Kidney epithelial cell (primary cell): ENCODE measurements around the gene KCNIP4. TPM values are rescaled to one million over a fixed set of nuclear protein-coding genes. Genes with fewer than 3 reads are reported as not detected.

Experiments
- DNase-seq: peaks from one replicate; pipeline ENCODE4 v3.0.0-alpha.2; 2010; ENCODE audit warnings: low read depth
- H3K27me3 ChIP-seq: 2 replicates; pipeline ENCODE4 v1.6.0; 2011; ENCODE audit warnings: low read length; ENCODE audit not compliant: control insufficient read depth, insufficient read depth
- H3K36me3 ChIP-seq: 2 replicates; pipeline ENCODE4 v1.5.1; 2011; ENCODE audit warnings: low read length; ENCODE audit not compliant: control insufficient read depth, insufficient read depth
- H3K4me3 ChIP-seq: 2 replicates; pipeline ENCODE4 v1.5.1; 2011; ENCODE audit warnings: low read depth, mild to moderate bottlenecking, control low read depth, low read length
- total RNA-seq: library from RNA; depleted of rRNA; stranded (reverse); fragments of >200 nt; gene quantifications from 2 replicates; pipeline ENCODE4 v1.2.3, GENCODE V29; 2015
- TF ChIP-seq, protein P1 (sequence below): IDR thresholded peaks from 2 replicates; pipeline ENCODE4 v1.5.1; 2011; ENCODE audit warnings: mild to moderate bottlenecking, moderate library complexity, low read length, control low read depth, inconsistent platforms; ENCODE audit not compliant: insufficient read depth, poor library complexity, severe bottlenecking

KCNIP4 gene
- total RNA-seq, 1 donor from 2014 or later, result 5.5 TPM

GRCh38 chr4:21716531-21716930 is 232.0 kb downstream of the KCNIP4 start:
- no peaks in the 10 kb centered on the region for H3K36me3 ChIP-seq
- H3K27me3 ChIP-seq, result no peaks in the 10 kb centered on the region
- TF ChIP-seq, protein P1, sequence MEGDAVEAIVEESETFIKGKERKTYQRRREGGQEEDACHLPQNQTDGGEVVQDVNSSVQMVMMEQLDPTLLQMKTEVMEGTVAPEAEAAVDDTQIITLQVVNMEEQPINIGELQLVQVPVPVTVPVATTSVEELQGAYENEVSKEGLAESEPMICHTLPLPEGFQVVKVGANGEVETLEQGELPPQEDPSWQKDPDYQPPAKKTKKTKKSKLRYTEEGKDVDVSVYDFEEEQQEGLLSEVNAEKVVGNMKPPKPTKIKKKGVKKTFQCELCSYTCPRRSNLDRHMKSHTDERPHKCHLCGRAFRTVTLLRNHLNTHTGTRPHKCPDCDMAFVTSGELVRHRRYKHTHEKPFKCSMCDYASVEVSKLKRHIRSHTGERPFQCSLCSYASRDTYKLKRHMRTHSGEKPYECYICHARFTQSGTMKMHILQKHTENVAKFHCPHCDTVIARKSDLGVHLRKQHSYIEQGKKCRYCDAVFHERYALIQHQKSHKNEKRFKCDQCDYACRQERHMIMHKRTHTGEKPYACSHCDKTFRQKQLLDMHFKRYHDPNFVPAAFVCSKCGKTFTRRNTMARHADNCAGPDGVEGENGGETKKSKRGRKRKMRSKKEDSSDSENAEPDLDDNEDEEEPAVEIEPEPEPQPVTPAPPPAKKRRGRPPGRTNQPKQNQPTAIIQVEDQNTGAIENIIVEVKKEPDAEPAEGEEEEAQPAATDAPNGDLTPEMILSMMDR, result no peak
- no peak for DNase-seq
- no peak overlapping the region for H3K4me3 ChIP-seq

- no peaks in the 10 kb centered on the region for H3K27me3 ChIP-seq
Measured at GRCh38 chr4:21710179-21710835, 238.3 kb downstream of the KCNIP4 start.

GRCh38 chr4:21709761-21710160 is 238.8 kb downstream of the KCNIP4 start:
- Histone ChIP-seq H3K36me3 (no peaks in the 10 kb centered on the region), H3K27me3 (no peaks in the 10 kb centered on the region), H3K4me3 (no peak overlapping the region)
- no peak for DNase-seq
- TF ChIP-seq, protein P1, result no peak

More at GRCh38 chr4:21710179-21710835, 238.3 kb downstream of the KCNIP4 start:
- no peak for DNase-seq
- TF ChIP-seq, protein P1, result no peak
- Histone ChIP-seq H3K36me3 (no peaks in the 10 kb centered on the region), H3K4me3 (no peak overlapping the region)

DNA sequence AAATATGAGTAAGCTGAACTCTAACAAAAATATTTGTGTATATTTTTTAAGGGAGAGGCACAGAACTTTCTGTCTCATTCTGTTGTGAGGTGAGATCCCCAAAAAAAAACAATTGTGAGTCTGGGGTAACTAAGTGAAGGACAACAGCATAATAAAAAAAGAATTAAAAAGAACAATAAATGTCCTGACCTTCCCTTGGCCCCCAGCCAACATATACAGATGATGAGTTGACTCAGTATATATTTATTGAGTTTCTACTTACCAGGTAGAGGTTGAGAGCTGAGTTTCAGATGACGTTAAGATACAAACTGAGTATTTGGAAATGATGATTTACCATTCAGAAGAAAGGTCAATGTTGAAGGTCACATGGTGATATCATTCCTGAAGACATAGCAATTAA is 239.5 kb downstream of the KCNIP4 start:
- Histone ChIP-seq H3K4me3 (no peak overlapping the region), H3K36me3 (no peaks in the 10 kb centered on the region), H3K27me3 (no peaks in the 10 kb centered on the region)
- DNase-seq, result no peak
- TF ChIP-seq, protein P1, result no peak

GRCh38 chr4:21699446-21699845 is 249.1 kb downstream of the KCNIP4 start:
- no peak for DNase-seq
- TF ChIP-seq, protein P1, result no peak
- Histone ChIP-seq H3K27me3 (no peaks in the 10 kb centered on the region), H3K4me3 (no peak overlapping the region), H3K36me3 (no peaks in the 10 kb centered on the region)

- DNase-seq, result peak; percentile 60
Measured at GRCh38 chr4:21697583-21697982, 251.0 kb downstream of the KCNIP4 start.

More at GRCh38 chr4:21697583-21697982, 251.0 kb downstream of the KCNIP4 start:
- no peaks in the 10 kb centered on the region for H3K36me3 ChIP-seq
- no peaks in the 10 kb centered on the region for H3K27me3 ChIP-seq
- TF ChIP-seq, protein P1, result no peak
- H3K4me3 ChIP-seq, result no peak overlapping the region
